Measurements from ENCODE around the gene SRPK2. TPM values are rescaled to one million over a fixed set of nuclear protein-coding genes. Genes with fewer than 3 reads are reported as not detected.

Gene SRPK2
- total and polyA plus RNA-seq, 2 of the 8 experiments (the other 6 are each of a cell fraction or from before 2014, with no cell fraction given): 10.0 to 47.1 TPM

DNA sequence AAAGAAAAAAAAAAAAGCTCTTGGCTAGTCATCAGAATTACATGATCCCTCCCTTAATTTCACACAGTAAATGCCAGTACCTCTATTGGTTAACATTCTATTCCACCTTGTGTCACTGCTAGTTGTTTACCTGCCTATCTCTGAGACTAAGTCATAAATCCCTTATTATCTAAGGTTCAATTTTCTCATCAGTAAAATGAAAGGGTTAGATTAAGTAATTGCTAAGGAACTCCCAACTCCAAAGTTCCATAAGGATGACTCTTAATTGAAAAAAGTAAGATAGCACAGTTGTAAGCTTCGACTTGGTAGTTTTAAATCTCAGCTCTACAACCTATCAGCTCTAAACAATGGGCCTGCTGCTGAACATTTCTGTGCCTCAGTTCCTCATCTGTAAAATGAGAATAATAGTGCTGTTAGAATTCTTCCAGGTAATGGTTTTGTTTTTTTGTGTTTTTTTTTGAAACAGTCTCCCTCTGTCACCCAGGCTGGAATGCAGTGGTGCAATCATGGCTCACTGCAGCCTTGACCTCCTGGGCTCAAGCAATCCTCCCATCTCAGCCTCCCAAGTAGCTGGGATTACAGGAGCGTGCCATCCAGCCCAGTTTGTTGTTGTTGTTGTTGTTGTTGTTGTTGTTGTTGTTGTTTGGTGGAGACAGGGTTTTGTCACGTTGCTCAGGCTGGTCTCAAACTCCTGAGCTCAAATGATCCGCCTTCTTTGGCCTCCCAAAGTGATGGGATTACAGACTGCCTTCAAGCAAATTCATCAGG is 35.6 kb downstream of the SRPK2 start:
- Histone ChIP-seq H3K14ac (ENCODE audit: insufficient read length) (no peak overlapping the region), H3K9ac (replicated peaks in 1 of 4; ENCODE audit: extremely low read depth in 1 of 4, low read depth in 3 of 4, low read length in 3 of 4) (no peak overlapping the region), H2BK15ac (ENCODE audit: low read length) (no peak overlapping the region), H3K4me2 (ENCODE audit: insufficient read depth in 1 of 2, low read depth in 2 of 2, low read length in 2 of 2) (no peak overlapping the region), H3K18ac (ENCODE audit: extremely low read depth, low read length) (no peak overlapping the region), H3K23me2 (ENCODE audit: low read depth, low read length) (no peaks in the 10 kb centered on the region), H3K79me1 (ENCODE audit: low read depth, low read length) (no peaks in the 10 kb centered on the region; the same call in 1 of the 2 replicates), H3K4ac (replicated peaks; ENCODE audit: insufficient read length, low read depth, low read length) (no peak overlapping the region), H2BK5ac (ENCODE audit: low read depth, low read length) (no peak overlapping the region), H3K4me1 (replicated peaks in 1 of 4; ENCODE audit: control insufficient read depth in 3 of 4, insufficient read depth in 4 of 4, low read length in 3 of 4) (no peaks in the 10 kb centered on the region; a peak in 1 of 7 replicates), H2AFZ (ENCODE audit: low read length) (no peak overlapping the region), H3K9me3 (ENCODE audit: insufficient read depth in 2 of 2, low read depth in 1 of 2, low read length in 1 of 2) (no peaks in the 10 kb centered on the region), H3K27ac (ENCODE audit: low read depth, low read length) (no peak overlapping the region), H4K91ac (replicated peaks; ENCODE audit: insufficient read length, low read length) (no peak overlapping the region), H3K23ac (ENCODE audit: insufficient read length) (no peak overlapping the region), H4K20me1 (replicated peaks in 1 of 2; ENCODE audit: control insufficient read depth in 1 of 2, insufficient read depth in 2 of 2, low read length in 2 of 2) (peaks cover 9 to 11% of the 10 kb centered on the region in 2 experiments), H3K79me2 (ENCODE audit: control insufficient read depth in 1 of 2, insufficient read depth in 2 of 2, low read length in 2 of 2) (peaks cover 5 to 77% of the 10 kb centered on the region in 2 experiments), H3K56ac (replicated peaks; ENCODE audit: insufficient read length, low read depth, low read length) (no peak overlapping the region), H3K36me3 (ENCODE audit: control insufficient read depth in 2 of 4, insufficient read depth in 4 of 4, low read length in 3 of 4) (no peaks in the 10 kb centered on the region), H4K8ac (ENCODE audit: extremely low read depth, insufficient read depth, low read length) (no peak overlapping the region), H2AK5ac (ENCODE audit: low read depth, low read length) (no peak overlapping the region), H3K4me3 (ENCODE audit: extremely low read depth in 1 of 4, insufficient read depth in 2 of 4, low read depth in 3 of 4, low read length in 4 of 4) (no peak overlapping the region), H4K5ac (ENCODE audit: insufficient read length, low read depth, low read length) (no peak overlapping the region), H3K27me3 (replicated peaks in 1 of 4; ENCODE audit: control insufficient read depth in 3 of 4, extremely low read depth in 1 of 4, insufficient read depth in 3 of 4, low read length in 3 of 4) (no peaks in the 10 kb centered on the region), H2BK120ac (replicated peaks; ENCODE audit: low read depth, low read length) (no peak overlapping the region), H2BK12ac (ENCODE audit: low read depth, low read length) (no peak overlapping the region), H2BK20ac (ENCODE audit: low read length) (no peak overlapping the region)
- 84% methylated on average over 4 of the region's 4 CpGs; no CpG with 5 or more reads in 1 of the 2 experiments for WGBS, 2 experiments (ENCODE audit: extremely low coverage in 1 of 2, insufficient coverage in 1 of 2, insufficient read length in 1 of 2, insufficient replicate concordance in 2 of 2, low coverage in 1 of 2, low lambda C conversion rate in 2 of 2, missing lambda C conversion rate in 1 of 2)
- TF ChIP-seq BCL11A (IDR thresholded peaks at IDR 0.05; ENCODE audit: low read depth in 2 of 2, low read length in 2 of 2) (no peak), EGR1 (IDR thresholded peaks at IDR 0.05; ENCODE audit: borderline replicate concordance, low read depth, low read length) (no peak), JUND (IDR thresholded peaks at IDR 0.05; ENCODE audit: low read length) (no peak), SP4 (IDR thresholded peaks at IDR 0.05; ENCODE audit: low read length) (no peak), SP1 (IDR thresholded peaks at IDR 0.05; ENCODE audit: low read depth, low read length) (no peak), ASH2L (IDR thresholded peaks at IDR 0.05; ENCODE audit: low read length) (no peak), JUN (IDR thresholded peaks at IDR 0.05; ENCODE audit: low read depth, low read length) (no peak), KDM1A (IDR thresholded peaks at IDR 0.05; ENCODE audit: borderline replicate concordance, low read length) (no peak), TCF12 (IDR thresholded peaks at IDR 0.05; ENCODE audit: low read depth, low read length) (no peak), CEBPB (IDR thresholded peaks at IDR 0.05; ENCODE audit: low read depth, low read length) (no peak), KDM5A (IDR thresholded peaks at IDR 0.05; ENCODE audit: low read length) (no peak), SUZ12 (IDR thresholded peaks at IDR 0.05; ENCODE audit: low read length) (no peak)
- TF ChIP-seq, protein P1, sequence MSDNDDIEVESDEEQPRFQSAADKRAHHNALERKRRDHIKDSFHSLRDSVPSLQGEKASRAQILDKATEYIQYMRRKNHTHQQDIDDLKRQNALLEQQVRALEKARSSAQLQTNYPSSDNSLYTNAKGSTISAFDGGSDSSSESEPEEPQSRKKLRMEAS (IDR thresholded peaks at IDR 0.05): no peak
- TF ChIP-seq, protein P2, sequence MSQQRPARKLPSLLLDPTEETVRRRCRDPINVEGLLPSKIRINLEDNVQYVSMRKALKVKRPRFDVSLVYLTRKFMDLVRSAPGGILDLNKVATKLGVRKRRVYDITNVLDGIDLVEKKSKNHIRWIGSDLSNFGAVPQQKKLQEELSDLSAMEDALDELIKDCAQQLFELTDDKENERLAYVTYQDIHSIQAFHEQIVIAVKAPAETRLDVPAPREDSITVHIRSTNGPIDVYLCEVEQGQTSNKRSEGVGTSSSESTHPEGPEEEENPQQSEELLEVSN (IDR thresholded peaks at IDR 0.05): no peak
- POLR2A ChIA-PET (ENCODE audit: partially characterized antibody): no interaction called here
- DNase-seq (ENCODE audit: low read depth in 1 of 2, low spot score in 2 of 2): no peak
- CTCF ChIA-PET (ENCODE audit: partially characterized antibody): interaction anchor here (0.7 to 1.5 kb wide), 6 partner anchors 10 to 201 kb away, joined by 3 to 5 read pairs (median 4); no protein-coding TSS in a partner anchor
- no peak for FAIRE-seq
